Heart left ventricle (tissue), 16 donors: ENCODE results near the gene NEK5. TPM values are rescaled to one million over a fixed set of nuclear protein-coding genes. Genes with fewer than 3 reads are reported as not detected.

Experiments used
- ATAC-seq, 4 donors: fragments of 200-7000 bp; cut with Tn5 transposase; one replicate each; pipeline ENCODE4 v1.9.1; 2020 to 2022; ENCODE audit warnings: moderate library complexity in 4 of 4, mild to moderate bottlenecking in 3 of 4, moderate number of reproducible peaks in 1 of 4
- DNase-seq, 5 donors: peaks; one replicate each; pipeline ENCODE4 v3.0.0-alpha.2; 2020
- H3K27ac ChIP-seq, 12 donors: fragments of 200-600 bp; sonication (generic) in 4 of 12; one replicate each; pipeline versions ENCODE4 v1.5.0 to v1.8.0; 2016 to 2022; ENCODE audit warnings: mild to moderate bottlenecking in 2 of 12
- H3K27me3 ChIP-seq, 9 donors: fragments of 200-600 bp; sonication (generic) in 2 of 9; one replicate each; pipeline versions ENCODE4 v1.5.1 to v1.8.0; 2016 to 2022; ENCODE audit warnings: mild to moderate bottlenecking in 3 of 9
- H3K36me3 ChIP-seq, 9 donors: fragments of 200-600 bp; sonication (generic) in 2 of 9; one replicate each; pipeline versions ENCODE4 v1.5.0 to v1.8.0; 2018 to 2022; ENCODE audit warnings: mild to moderate bottlenecking in 2 of 9
- H3K4me1 ChIP-seq, 12 donors: fragments of 200-600 bp; sonication (generic) in 4 of 12; one replicate each; pipeline versions ENCODE4 v1.5.0 to v1.8.0; 2016 to 2022; ENCODE audit warnings: mild to moderate bottlenecking in 3 of 12
- H3K4me3 ChIP-seq, 12 donors: fragments of 200-600 bp; sonication (generic) in 4 of 12; one replicate each; pipeline versions ENCODE4 v1.5.0 to v1.8.0; 2017 to 2022; ENCODE audit warnings: mild to moderate bottlenecking in 9 of 12, moderate library complexity in 4 of 12
- H3K9me3 ChIP-seq, 12 donors: fragments of 200-600 bp; sonication (generic) in 4 of 12; one replicate each; pipeline versions ENCODE4 v1.5.0 to v1.8.0; 2016 to 2022; ENCODE audit warnings: mild to moderate bottlenecking in 1 of 12
- CTCF ChIP-seq, 12 donors: fragments of 200-600 bp; sonication (generic) in 4 of 12; IDR thresholded peaks; one replicate each; pipeline versions ENCODE4 v1.5.0 to v1.8.0; 2018 to 2022; ENCODE audit warnings: antibody characterized with exemption in 12 of 12, mild to moderate bottlenecking in 5 of 12
- POLR2A ChIP-seq, 2 donors: fragments of 450-650 bp; IDR thresholded peaks; one replicate each; pipeline ENCODE4 v1.6.1; 2017; ENCODE audit warnings: antibody characterized with exemption in 2 of 2, mild to moderate bottlenecking in 2 of 2, moderate library complexity in 2 of 2
- WGBS, 4 donors: extraction: QIAGEN DNeasy Blood & Tissue Kit in 2 of 4; methylation state at CpG; one replicate each; pipeline versions ENCODE4 v1.1.5 to v1.1.7; 2013 to 2018; 5-methylcytosine and 5-hydroxymethylcytosine counted together
- intact Hi-C, 10 donors: fragments of 100-400 bp; cut with DNase I; formaldehyde crosslinking; loops; one replicate each; pipeline versions ENCODE4 v1.11.1 to v1.14.2; 2022
- polyA plus RNA-seq, 2 donors: library from polyadenylated mRNA; stranded (reverse); fragments of 200-250 nt; gene quantifications; one replicate each; pipeline ENCODE4 v1.2.3, GENCODE V29; 2013
- total RNA-seq, 9 donors: library from RNA; depleted of rRNA in 2 of 9; stranded (reverse); fragments of >200 nt in 2 of 9; fragmentation: NEBNext Ultra II Directional in 3 of 9; extraction: Animal tissue kit (Norgen Biotek cat#: 25700) in 3 of 9; gene quantifications; one replicate each; pipeline versions ENCODE4 v1.1.0 to v1.2.4, GENCODE V29; 2016 to 2023
- donor health status: ischemic (EF 13 %, LVEDD 7.1; RV severe dilation, severe dysfunction).
- donor health status: healthy with polysubstance abuse.
- donor health status: DM: no; HTN: yes; CAD: no.
- donor health status: DM: no; HTN: no; CAD: no.
- donor health status: ischemic (EF 25% LVEDD 6.9; RV normal size, moderate dysfunction).
- donor health status: ischemic (EF 25% LVEDD 5.7; RV mildly dilated, moderate dysfunction).
- donor health status: healthy.
- donor health status: DM: yes; HTN: yes; CAD: no.
- donor health status: ischemic (EF 35%, LVEDD 5.7; RV mildly dilated, moderate dysfunction).
- donor health status: nonischemic (EF 11% LVEDD 7.7; RV severe dilation, severe dysfunction).
- donor health status: DM: yes; HTN: yes; CAD: no.
- donor health status: PGD.
- donor health status: ischemic (EF 29% LVEDD 5.4; RV normal size, mild dysfunction).
- donor health status: nonischemic (EF 23%, LVEDD 6.1; RV moderate dilation, normal function).

NEK5 gene
- total and polyA plus RNA-seq, 11 donors = 0.04 to 1.1 (median 0.41) TPM; not detected in 3

- intact Hi-C loops = loop anchor here in 4 of 10 donors (2.0 to 10.0 kb wide), 4 partner anchors 33 to 295 kb away; partner anchors contain the start of genes VPS36 (in 2 of the 4) and CKAP2 (in 1 of the 4)
- no peaks in the 10 kb centered on the region for H3K9me3 ChIP-seq
- peak within 1 kb of the TSS; percentile 81 to 98 (median 90) for H3K27ac ChIP-seq
- TF ChIP-seq POLR2A (IDR thresholded peaks at IDR 0.05) = peak in 1 of 2 donors; percentile 30
- no peak for TF ChIP-seq CTCF (IDR thresholded peaks at IDR 0.05)
- ATAC-seq = peak; percentile 80 to 96 (median 93)
- 2 to 6% (median 3%) methylated on average over 42 to 74 of the region's 74 CpGs for WGBS, 4 donors
- DNase-seq = peak; percentile 77 to 87 (median 84)
- no peaks in the 10 kb centered on the region for H3K27me3 ChIP-seq
- H3K4me1 ChIP-seq = peaks cover 0 to 46% (median 23%) of the 10 kb centered on the region in 12 donors
- peaks cover 0 to 14% (median 0%) of the 10 kb centered on the region in 9 donors for H3K36me3 ChIP-seq
- peak within 1 kb of the TSS; percentile 73 to 99 (median 88) for H3K4me3 ChIP-seq
These were observed 30.5 kb upstream of the NEK5 start, which contains the start of gene NEK3 for GRCh38 chr13:52159159-52159982. Gene NEK3 (minus strand): TSS chr13:52159597. CDS start chr13:52156191, 3,406 bp downstream.

GRCh38 chr13:52158629-52159158 is 29.8 kb upstream of the NEK5 start:
- peak in 3 of 4 donors; percentile 23 to 55 (median 38) for ATAC-seq
- H3K9me3 ChIP-seq = no peaks in the 10 kb centered on the region

GRCh38 chr13:52156724-52157261 is 27.9 kb upstream of the NEK5 start:
- H3K27ac ChIP-seq = no peak overlapping the region
- H3K36me3 ChIP-seq = peaks cover 0 to 33% (median 8%) of the 10 kb centered on the region in 9 donors
- H3K4me3 ChIP-seq = no peak overlapping the region
- no peak for DNase-seq
- H3K9me3 ChIP-seq = no peaks in the 10 kb centered on the region
- peaks cover 0 to 36% (median 13%) of the 10 kb centered on the region in 12 donors for H3K4me1 ChIP-seq
- no peaks in the 10 kb centered on the region for H3K27me3 ChIP-seq
- intact Hi-C loops = loop anchor here in 4 of 10 donors (2.0 to 10.0 kb wide), 4 partner anchors 14 to 298 kb away; partner anchors contain the start of genes VPS36 (in 2 of the 4) and CKAP2 (in 1 of the 4)
- WGBS, 4 donors = 43 to 64% (median 44%) methylated on average over 1 of the region's 1 CpG
- ATAC-seq = no peak
- TF ChIP-seq CTCF (IDR thresholded peaks at IDR 0.05) = no peak

More at GRCh38 chr13:52158629-52159158, 29.8 kb upstream of the NEK5 start:
- Histone ChIP-seq H3K4me1 (peaks cover 0 to 46% (median 23%) of the 10 kb centered on the region in 12 donors), H3K4me3 (peak overlapping the region; percentile 73 to 99 (median 88)), H3K36me3 (peaks cover 0 to 18% (median 0%) of the 10 kb centered on the region in 9 donors), H3K27me3 (no peaks in the 10 kb centered on the region), H3K27ac (peak overlapping the region; percentile 81 to 98 (median 90))
- intact Hi-C loops = loop anchor here in 4 of 10 donors (2.0 to 10.0 kb wide), 4 partner anchors 34 to 296 kb away; partner anchors contain the start of genes VPS36 (in 2 of the 4) and CKAP2 (in 1 of the 4)
- 10 to 13% (median 12%) methylated on average over 17 of the region's 17 CpGs for WGBS, 4 donors
- no peak for TF ChIP-seq POLR2A (IDR thresholded peaks at IDR 0.05)
- TF ChIP-seq CTCF (IDR thresholded peaks at IDR 0.05) = no peak
- DNase-seq = peak in 4 of 5 donors; percentile 42 to 60 (median 46)
